ENCODE measurements around the gene TMEM209.

DNA sequence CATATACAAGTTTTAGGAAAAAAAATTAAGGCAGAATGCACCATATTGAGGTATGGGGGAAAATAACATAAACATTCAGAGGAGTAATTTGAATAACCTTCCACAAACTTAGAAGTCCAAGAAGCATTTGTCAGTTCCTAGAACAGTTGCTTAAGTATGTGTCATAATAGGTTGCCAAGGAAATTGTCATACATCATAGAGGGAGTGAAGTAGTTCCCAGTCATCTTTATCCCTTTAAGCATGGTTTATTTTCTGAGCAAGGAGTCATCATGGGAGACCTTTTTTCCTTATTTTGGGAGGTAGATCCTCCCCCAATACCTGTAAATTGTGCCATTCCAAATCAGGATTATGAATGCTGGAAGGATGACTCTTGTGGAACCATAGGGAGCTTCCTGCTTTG, 2.4 kb upstream of the TMEM209 start, which contains the start of gene SSMEM1:
- TF ChIP-seq, protein P1, sequence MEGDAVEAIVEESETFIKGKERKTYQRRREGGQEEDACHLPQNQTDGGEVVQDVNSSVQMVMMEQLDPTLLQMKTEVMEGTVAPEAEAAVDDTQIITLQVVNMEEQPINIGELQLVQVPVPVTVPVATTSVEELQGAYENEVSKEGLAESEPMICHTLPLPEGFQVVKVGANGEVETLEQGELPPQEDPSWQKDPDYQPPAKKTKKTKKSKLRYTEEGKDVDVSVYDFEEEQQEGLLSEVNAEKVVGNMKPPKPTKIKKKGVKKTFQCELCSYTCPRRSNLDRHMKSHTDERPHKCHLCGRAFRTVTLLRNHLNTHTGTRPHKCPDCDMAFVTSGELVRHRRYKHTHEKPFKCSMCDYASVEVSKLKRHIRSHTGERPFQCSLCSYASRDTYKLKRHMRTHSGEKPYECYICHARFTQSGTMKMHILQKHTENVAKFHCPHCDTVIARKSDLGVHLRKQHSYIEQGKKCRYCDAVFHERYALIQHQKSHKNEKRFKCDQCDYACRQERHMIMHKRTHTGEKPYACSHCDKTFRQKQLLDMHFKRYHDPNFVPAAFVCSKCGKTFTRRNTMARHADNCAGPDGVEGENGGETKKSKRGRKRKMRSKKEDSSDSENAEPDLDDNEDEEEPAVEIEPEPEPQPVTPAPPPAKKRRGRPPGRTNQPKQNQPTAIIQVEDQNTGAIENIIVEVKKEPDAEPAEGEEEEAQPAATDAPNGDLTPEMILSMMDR (conservative IDR thresholded peaks at IDR 0.05; ENCODE audit: low read length), result no peak
- TF ChIP-seq EZH2phosphoT487 (IDR thresholded peaks at IDR 0.05; ENCODE audit: borderline replicate concordance), result no peak
